Measurements from ENCODE around the gene CCT4. TPM values are rescaled to one million over a fixed set of nuclear protein-coding genes. Genes with fewer than 3 reads are reported as not detected.

CCT4 gene
- polyA plus RNA-seq, 2 of the 4 experiments (the other 2 are of a cell fraction), result 352 to 361 TPM

- TF ChIP-seq E2F6 (IDR thresholded peaks at IDR 0.05; ENCODE audit: borderline replicate concordance, low read depth), result peak; percentile 69; the same call in 1 of the 2 replicates
- TF ChIP-seq EP300 (IDR thresholded peaks at IDR 0.05), result no peak
- TF ChIP-seq MAZ (IDR thresholded peaks at IDR 0.05; ENCODE audit: borderline replicate concordance, low read depth, low read length), result no peak
These were observed 17.1 kb upstream of the CCT4 start, which contains the start of gene COMMD1 (continued) for GRCh38 chr2:61905372-61906185.

DNA sequence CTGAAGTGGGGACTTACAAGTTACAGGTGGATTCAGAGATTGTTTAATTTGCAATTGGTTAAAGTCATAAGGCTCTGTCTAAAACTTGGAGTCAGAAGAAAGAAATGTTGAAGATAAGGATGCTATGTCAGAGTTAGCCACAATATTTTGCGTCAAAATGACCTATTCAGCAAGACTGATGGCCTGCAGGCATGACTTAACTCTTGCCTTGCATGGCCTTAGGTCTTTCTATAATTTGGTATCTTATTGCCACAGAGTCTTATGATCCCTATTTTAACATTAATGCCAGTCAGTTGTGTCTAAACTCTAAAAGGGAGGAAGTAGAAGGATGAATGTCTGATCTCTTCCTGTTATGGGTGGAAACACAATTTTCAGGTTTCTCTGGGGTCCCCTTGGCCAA, 11.8 kb upstream of the CCT4 start:
- ChIA-PET CTCF (interaction anchor here (1.2 kb wide), 1 partner anchor 15 kb away, joined by 3 read pairs; no protein-coding TSS in a partner anchor), POLR2A (no interaction called here)
- TF ChIP-seq SREBF2 (IDR thresholded peaks at IDR 0.05) (no peak), MAFK (IDR thresholded peaks at IDR 0.05; ENCODE audit: partially characterized antibody) (no peak), CBX2 (IDR thresholded peaks at IDR 0.05; ENCODE audit: borderline replicate concordance, low read depth) (no peak), EHMT2 (IDR thresholded peaks at IDR 0.05; ENCODE audit: low read depth) (no peak), GATA3 (IDR thresholded peaks at IDR 0.05; ENCODE audit: borderline replicate concordance) (no peak), NR3C1 (IDR thresholded peaks at IDR 0.05) (no peak), ESRRA (IDR thresholded peaks at IDR 0.05; ENCODE audit: borderline replicate concordance, low read length) (no peak), JUNB (IDR thresholded peaks at IDR 0.05) (no peak), HOXB5 (CRISPR knock-in tag; IDR thresholded peaks at IDR 0.05) (no peak), NFE2L2 (conservative IDR thresholded peaks at IDR 0.05; ENCODE audit: low read length) (no peak), E2F6 (IDR thresholded peaks at IDR 0.05; ENCODE audit: borderline replicate concordance, low read depth) (no peak), KDM1A (IDR thresholded peaks at IDR 0.05; ENCODE audit: low read depth) (no peak), ZNF302 (CRISPR knock-in tag; IDR thresholded peaks at IDR 0.05) (no peak), CHD2 (IDR thresholded peaks at IDR 0.05; ENCODE audit: low read length, partially characterized antibody) (no peak), KDM5A (IDR thresholded peaks at IDR 0.05) (no peak), HOXA7 (CRISPR knock-in tag; IDR thresholded peaks at IDR 0.05) (no peak), HEYL (CRISPR knock-in tag; IDR thresholded peaks at IDR 0.05) (no peak)
- TF ChIP-seq, protein P1, sequence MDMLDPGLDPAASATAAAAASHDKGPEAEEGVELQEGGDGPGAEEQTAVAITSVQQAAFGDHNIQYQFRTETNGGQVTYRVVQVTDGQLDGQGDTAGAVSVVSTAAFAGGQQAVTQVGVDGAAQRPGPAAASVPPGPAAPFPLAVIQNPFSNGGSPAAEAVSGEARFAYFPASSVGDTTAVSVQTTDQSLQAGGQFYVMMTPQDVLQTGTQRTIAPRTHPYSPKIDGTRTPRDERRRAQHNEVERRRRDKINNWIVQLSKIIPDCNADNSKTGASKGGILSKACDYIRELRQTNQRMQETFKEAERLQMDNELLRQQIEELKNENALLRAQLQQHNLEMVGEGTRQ (IDR thresholded peaks at IDR 0.05), result no peak
- no peak overlapping the region for H3K4me3 ChIP-seq
- WGBS (ENCODE audit: missing lambda C conversion rate), result 67% methylated on average over 1 of the region's 1 CpG
- no peaks in the 10 kb centered on the region for H3K9me3 ChIP-seq
- no peak overlapping the region for H3K4me2 ChIP-seq
- H3K27ac ChIP-seq, result no peak overlapping the region
- ATAC-seq, result no peak
- H3K4me1 ChIP-seq, result peaks cover 5% of the 10 kb centered on the region; the same call in 1 of the 3 replicates
- FAIRE-seq, result no peak
- DNase-seq (ENCODE audit: low read depth in 1 of 2, low spot score in 1 of 2), result no peak

DNA sequence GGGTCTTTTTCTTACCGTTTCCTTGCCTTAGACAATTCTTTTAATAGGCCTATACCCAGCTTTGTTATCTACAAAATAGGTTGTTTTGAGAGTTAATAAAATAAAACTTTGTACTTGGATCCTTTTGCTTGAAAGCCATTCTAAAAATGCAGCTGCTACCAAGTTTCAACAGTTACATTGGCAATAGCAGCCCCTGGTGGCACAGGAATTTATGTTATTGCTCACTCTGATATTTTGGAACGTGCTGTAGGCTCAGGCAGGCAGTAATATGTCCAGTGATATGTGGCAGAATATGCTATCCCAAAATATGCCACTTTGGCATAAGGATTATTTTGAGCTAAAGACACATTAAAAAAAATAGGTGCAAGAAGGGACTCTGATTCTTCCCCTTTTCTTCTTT, 10.4 kb upstream of the CCT4 start:
- ATAC-seq, result peak; percentile 83 to 89
- CTCF ChIA-PET, result interaction anchor here (0.6 to 2.6 kb wide), 23 partner anchors 9 to 1191 kb away, joined by 3 to 13 read pairs (median 4); partner anchors contain the start of gene FAM161A
- TF ChIP-seq SREBF2 (IDR thresholded peaks at IDR 0.05) (no peak), RAD21 (conservative IDR thresholded peaks at IDR 0.05 in 1 of 2, IDR thresholded peaks at IDR 0.05 in 1 of 2) (peak; percentile 78 to 81), HEYL (CRISPR knock-in tag; IDR thresholded peaks at IDR 0.05) (no peak), KDM1A (IDR thresholded peaks at IDR 0.05; ENCODE audit: low read depth) (no peak), TP53 (CRISPR knock-in tag; IDR thresholded peaks at IDR 0.05) (no peak), ZNF302 (CRISPR knock-in tag; IDR thresholded peaks at IDR 0.05) (no peak), NPAS2 (CRISPR knock-in tag; IDR thresholded peaks at IDR 0.05; ENCODE audit: borderline replicate concordance) (no peak), CHD4 (IDR thresholded peaks at IDR 0.05; ENCODE audit: borderline replicate concordance) (no peak), JUN (IDR thresholded peaks at IDR 0.05) (no peak), CBX2 (IDR thresholded peaks at IDR 0.05; ENCODE audit: borderline replicate concordance, low read depth) (no peak), CEBPB (IDR thresholded peaks at IDR 0.05) (no peak), ZC3H11A (IDR thresholded peaks at IDR 0.05) (no peak), ZSCAN20 (CRISPR knock-in tag; IDR thresholded peaks at IDR 0.05) (no peak), HES2 (IDR thresholded peaks at IDR 0.05) (no peak), SMC3 (IDR thresholded peaks at IDR 0.05) (peak; percentile 71), RNF2 (IDR thresholded peaks at IDR 0.05; ENCODE audit: borderline replicate concordance, low read depth) (no peak)
- TF ChIP-seq, protein P2, sequence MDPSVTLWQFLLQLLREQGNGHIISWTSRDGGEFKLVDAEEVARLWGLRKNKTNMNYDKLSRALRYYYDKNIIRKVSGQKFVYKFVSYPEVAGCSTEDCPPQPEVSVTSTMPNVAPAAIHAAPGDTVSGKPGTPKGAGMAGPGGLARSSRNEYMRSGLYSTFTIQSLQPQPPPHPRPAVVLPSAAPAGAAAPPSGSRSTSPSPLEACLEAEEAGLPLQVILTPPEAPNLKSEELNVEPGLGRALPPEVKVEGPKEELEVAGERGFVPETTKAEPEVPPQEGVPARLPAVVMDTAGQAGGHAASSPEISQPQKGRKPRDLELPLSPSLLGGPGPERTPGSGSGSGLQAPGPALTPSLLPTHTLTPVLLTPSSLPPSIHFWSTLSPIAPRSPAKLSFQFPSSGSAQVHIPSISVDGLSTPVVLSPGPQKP (IDR thresholded peaks at IDR 0.05; ENCODE audit: low read depth, low read length), result no peak

More for the DNA sequence above, 10.4 kb upstream of the CCT4 start:
- no peaks in the 10 kb centered on the region for H3K4me1 ChIP-seq
- no peak overlapping the region for H3K4me3 ChIP-seq
- peak in 1 of 2 experiments; percentile 46 for DNase-seq (ENCODE audit: low read depth in 1 of 2, low spot score in 1 of 2)
- POLR2A ChIA-PET, result no interaction called here
- 18% methylated on average over 2 of the region's 2 CpGs for whole genome bisulfite sequencing (ENCODE audit: missing lambda C conversion rate)
- FAIRE-seq, result no peak
- H3K27ac ChIP-seq, result no peak overlapping the region
- H3K9me3 ChIP-seq, result no peaks in the 10 kb centered on the region
- no peak overlapping the region for H3K4me2 ChIP-seq
